Fibroblast of lung (primary cell): ENCODE results near the gene SLC35F3.

ENCODE experiments used
- EZH2 ChIP-seq: IDR thresholded peaks from 2 replicates; pipeline ENCODE4 v1.5.1; 2012; ENCODE audit warnings: low read length, control low read depth, mild to moderate bottlenecking; ENCODE audit errors: missing control alignments
- TF ChIP-seq, protein P1 (sequence below), 2 donors: IDR thresholded peaks in 1 of 2; conservative IDR thresholded peaks in 1 of 2; 1 replicate in 1 of 2; 2 replicates in 1 of 2; pipeline ENCODE4 v1.5.1; 2011 to 2012; ENCODE audit warnings: low read length in 2 of 2, control low read depth in 1 of 2, inconsistent platforms in 1 of 2, low read depth in 1 of 2, mild to moderate bottlenecking in 1 of 2

DNA sequence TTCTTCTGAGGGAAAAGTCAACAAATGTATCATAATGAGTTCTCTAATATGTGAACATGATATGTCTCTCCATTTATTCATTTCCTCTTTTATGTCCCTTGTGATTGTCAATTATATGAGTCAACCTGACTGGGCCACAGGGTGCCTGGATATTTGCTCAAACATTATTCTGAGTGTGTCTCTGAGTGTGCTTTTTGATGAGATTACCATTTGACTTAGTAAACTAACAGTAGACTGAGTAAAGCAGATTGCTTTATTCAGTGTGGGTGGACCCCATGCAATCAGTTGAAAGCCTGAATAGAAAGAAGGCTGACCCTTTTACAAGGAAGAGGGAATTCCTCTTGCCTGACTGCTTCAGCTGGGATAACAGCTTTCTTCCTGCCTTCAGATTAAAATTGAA is 142.6 kb downstream of the SLC35F3 start:
- TF ChIP-seq, protein P1, sequence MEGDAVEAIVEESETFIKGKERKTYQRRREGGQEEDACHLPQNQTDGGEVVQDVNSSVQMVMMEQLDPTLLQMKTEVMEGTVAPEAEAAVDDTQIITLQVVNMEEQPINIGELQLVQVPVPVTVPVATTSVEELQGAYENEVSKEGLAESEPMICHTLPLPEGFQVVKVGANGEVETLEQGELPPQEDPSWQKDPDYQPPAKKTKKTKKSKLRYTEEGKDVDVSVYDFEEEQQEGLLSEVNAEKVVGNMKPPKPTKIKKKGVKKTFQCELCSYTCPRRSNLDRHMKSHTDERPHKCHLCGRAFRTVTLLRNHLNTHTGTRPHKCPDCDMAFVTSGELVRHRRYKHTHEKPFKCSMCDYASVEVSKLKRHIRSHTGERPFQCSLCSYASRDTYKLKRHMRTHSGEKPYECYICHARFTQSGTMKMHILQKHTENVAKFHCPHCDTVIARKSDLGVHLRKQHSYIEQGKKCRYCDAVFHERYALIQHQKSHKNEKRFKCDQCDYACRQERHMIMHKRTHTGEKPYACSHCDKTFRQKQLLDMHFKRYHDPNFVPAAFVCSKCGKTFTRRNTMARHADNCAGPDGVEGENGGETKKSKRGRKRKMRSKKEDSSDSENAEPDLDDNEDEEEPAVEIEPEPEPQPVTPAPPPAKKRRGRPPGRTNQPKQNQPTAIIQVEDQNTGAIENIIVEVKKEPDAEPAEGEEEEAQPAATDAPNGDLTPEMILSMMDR (conservative IDR thresholded peaks at IDR 0.05 in 1 of 2, IDR thresholded peaks at IDR 0.05 in 1 of 2; ENCODE audit: low read depth in 1 of 2, low read length in 2 of 2) = no peak
- no peak for TF ChIP-seq EZH2
